Mesodermal cell (in vitro differentiated cells): ENCODE data around the gene TOMM7.
"Not testable (repeated sequence)": the region's sequence is repeated elsewhere in the genome, so short reads cannot be mapped to it uniquely, and the experiment has no call there.

Experiments used
- H3K27ac ChIP-seq: 2 replicates; pipeline ENCODE4 v1.7.0; 2013; ENCODE audit warnings: mild to moderate bottlenecking, low read depth, low read length, moderate library complexity; ENCODE audit not compliant: severe bottlenecking
- H3K36me3 ChIP-seq: 2 replicates; pipeline ENCODE4 v1.7.1; 2013; ENCODE audit warnings: mild to moderate bottlenecking, low read length, moderate library complexity; ENCODE audit not compliant: control insufficient read depth, insufficient read depth
- H3K4me1 ChIP-seq: one replicate; pipeline ENCODE4 v1.7.1; 2013; ENCODE audit warnings: mild to moderate bottlenecking, low read length; ENCODE audit not compliant: insufficient read depth, control insufficient read depth, poor library complexity, severe bottlenecking
- H3K4me3 ChIP-seq: 2 replicates; pipeline ENCODE4 v1.7.0; 2013; ENCODE audit warnings: low read length, control low read depth, mild to moderate bottlenecking; ENCODE audit not compliant: insufficient read depth, poor library complexity, severe bottlenecking; ENCODE audit errors: extremely low read depth
- H3K9me3 ChIP-seq: 2 replicates; pipeline ENCODE4 v1.7.1; 2013; ENCODE audit warnings: mild to moderate bottlenecking, low read length, moderate library complexity; ENCODE audit not compliant: control insufficient read depth
- WGBS, 2 experiments: methylation state at CpG; one replicate each; pipeline ENCODE4 v1.1.5; 2013; ENCODE audit warnings: missing lambda C conversion rate in 2 of 2; ENCODE audit not compliant: insufficient coverage in 2 of 2; 5-methylcytosine and 5-hydroxymethylcytosine counted together

TOMM7 gene

DNA sequence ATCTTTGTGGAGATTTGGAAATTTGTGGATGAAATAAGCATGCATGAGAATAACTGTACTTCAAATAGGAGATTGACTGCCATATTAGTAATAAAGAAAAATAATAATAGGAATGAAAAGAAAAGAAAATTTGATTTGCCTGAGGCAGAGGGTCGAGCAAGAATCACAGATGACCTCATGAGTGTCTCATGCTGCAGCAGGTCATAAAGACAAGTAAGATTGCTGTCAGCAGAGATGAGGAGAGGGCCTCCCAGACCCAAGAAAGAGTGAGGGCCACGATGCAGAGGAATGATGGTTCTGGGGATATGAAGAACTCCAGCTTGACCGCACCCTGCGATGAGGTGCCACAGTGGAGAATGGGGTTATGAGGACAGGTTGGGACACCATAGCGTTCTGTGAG, 39.2 kb downstream of the TOMM7 start:
- peaks cover 20% of the 10 kb centered on the region for H3K4me1 ChIP-seq

DNA sequence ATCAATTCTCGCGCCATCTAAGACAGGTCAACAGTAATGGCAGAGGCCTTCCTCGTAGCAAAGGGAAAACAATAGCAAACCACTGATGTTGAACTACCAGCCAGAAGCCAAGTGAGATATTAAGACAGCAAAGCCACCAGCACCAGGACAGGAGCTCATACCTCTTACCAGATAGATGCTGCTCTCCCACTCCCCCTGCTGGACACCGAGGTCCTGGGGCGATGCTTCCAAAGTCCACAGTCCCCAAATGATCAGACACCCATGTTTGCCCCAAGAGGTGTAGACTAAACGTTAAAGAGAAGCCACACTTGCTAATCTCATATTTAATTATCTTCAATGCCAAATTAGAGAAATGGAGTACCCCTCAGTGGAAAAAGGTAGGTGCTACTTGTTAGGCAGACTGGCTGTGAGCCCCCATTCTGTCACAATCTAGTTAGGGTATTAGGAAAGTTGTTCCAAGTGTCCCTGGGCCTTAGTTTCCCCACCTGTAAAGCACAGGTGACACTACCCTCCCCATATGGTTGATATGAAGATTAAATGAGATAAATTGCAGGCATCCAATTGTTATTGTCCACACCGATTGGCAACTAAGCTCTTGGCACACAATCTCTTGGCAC, 39.9 kb downstream of the TOMM7 start:
- no peaks in the 10 kb centered on the region for H3K36me3 ChIP-seq
- H3K9me3 ChIP-seq, result no peaks in the 10 kb centered on the region
- 58 to 81% methylated on average over 5 of the region's 7 CpGs for whole genome bisulfite sequencing, 2 experiments

More for the DNA sequence above, 39.2 kb downstream of the TOMM7 start:
- Histone ChIP-seq H3K4me3 (no peak overlapping the region), H3K27ac (no peak overlapping the region), H3K36me3 (no peaks in the 10 kb centered on the region), H3K9me3 (no peaks in the 10 kb centered on the region)
- 90 to 93% methylated on average over 5 of the region's 5 CpGs for WGBS, 2 experiments

DNA sequence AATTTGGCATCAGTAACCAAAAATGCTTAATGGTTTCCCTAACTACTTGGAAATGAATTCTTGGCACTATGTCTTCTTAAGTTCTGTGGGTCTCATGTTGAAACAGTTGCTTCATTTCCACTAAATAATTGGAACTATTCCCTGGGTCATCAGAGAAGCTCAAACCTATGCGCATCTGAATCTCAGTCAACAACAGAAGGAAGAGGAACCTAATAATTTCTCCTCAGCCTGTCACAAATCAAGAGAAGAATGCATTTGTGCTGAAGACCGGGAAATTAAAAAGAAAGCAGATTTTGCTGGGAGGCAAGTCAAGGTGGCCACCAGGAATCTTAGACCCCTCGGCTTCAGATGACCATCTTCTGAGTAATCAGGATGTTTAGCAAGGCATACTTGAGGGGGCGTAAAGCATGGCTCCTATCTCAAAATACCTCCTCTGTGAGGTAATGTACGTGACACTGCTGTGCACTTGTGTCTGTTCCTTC, 41.4 kb downstream of the TOMM7 start:
- peaks cover 16% of the 10 kb centered on the region for H3K4me1 ChIP-seq
- H3K4me3 ChIP-seq, result no peak overlapping the region
- H3K27ac ChIP-seq, result no peak overlapping the region
- H3K36me3 ChIP-seq, result no peaks in the 10 kb centered on the region
- no peaks in the 10 kb centered on the region for H3K9me3 ChIP-seq
- 57 to 61% methylated on average over 4 to 5 of the region's 5 CpGs for WGBS, 2 experiments

More for the DNA sequence above, 39.9 kb downstream of the TOMM7 start:
- Histone ChIP-seq H3K4me3 (no peak overlapping the region), H3K27ac (no peak overlapping the region), H3K4me1 (peaks cover 20% of the 10 kb centered on the region)

DNA sequence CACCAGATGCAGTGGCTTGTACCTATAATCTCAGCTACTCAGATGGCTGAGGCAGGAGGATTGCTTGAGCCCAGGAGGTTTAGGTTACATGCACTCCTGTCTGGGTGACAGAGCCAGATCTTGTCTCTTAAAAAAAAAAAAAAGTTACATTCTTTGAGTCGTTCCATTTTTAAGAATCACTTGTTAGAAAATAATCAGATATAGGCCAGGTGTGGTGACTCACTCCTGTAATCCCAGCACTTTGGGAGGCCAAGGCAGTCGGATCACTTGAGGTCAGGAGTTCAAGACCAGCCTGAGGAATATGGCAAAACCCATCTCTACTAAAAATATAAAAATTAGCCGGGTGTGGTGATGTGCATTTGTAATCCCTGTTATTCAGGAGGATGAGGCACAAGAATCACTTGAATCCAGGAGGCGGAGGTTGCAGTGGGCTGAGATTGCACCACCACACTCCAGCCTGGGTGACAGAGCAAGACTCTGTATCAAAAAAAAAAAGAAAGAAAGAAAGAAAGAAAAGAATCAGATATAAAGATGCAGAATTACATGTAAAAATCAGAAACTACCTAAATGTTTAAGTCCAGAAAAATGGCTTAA, 42.8 kb downstream of the TOMM7 start:
- not testable (repeated sequence) for H3K9me3 ChIP-seq, H3K27ac ChIP-seq, H3K4me3 ChIP-seq, H3K36me3 ChIP-seq
- WGBS, 2 experiments, result no CpG with 5 or more reads among the region's 4 CpGs
- peaks cover 16% of the 10 kb centered on the region for H3K4me1 ChIP-seq

DNA sequence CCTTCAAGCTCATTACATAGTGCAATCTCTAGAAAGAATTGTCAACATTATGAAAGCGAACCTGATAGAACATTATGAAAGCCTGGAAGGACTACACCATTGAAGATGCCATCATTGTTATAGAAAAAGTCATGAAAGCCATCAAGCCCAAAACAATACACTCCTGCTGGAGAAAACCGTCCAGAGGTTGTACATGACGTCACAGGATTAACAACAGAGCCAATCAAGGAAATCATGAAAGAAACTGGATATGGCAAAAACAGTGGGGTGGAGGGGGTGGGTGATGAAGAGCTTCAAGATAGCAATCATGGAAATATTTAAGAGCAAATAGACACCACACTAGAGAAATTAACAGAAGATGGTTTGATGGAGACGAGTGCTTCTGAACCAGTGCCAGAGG, 45.7 kb downstream of the TOMM7 start:
- H3K36me3 ChIP-seq, result no peaks in the 10 kb centered on the region
- no peaks in the 10 kb centered on the region for H3K9me3 ChIP-seq
- H3K4me3 ChIP-seq, result no peak overlapping the region
- H3K4me1 ChIP-seq, result peaks cover 12% of the 10 kb centered on the region
- 92 to 95% methylated on average over 3 to 4 of the region's 4 CpGs for WGBS, 2 experiments
- no peak overlapping the region for H3K27ac ChIP-seq

DNA sequence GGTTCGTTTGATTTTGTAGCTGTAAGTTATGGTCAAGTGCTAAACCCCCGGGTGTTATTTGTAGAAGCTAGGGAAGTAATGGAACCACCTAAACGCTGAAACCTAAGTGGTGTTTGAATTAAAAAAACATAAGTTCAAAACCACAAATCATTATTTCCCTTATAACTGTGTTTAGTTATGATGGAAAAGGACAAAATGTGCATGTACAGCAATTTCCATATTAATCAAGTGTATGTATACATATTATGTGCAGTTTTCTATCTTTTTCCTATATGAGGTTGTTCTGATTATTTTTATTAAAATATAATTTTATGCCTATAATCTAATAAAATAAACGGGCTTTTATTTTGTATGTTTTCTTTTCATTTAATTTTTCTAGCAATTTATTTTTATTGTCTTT, 49.8 kb downstream of the TOMM7 start:
- Histone ChIP-seq H3K4me3 (no peak overlapping the region), H3K9me3 (no peaks in the 10 kb centered on the region), H3K4me1 (no peaks in the 10 kb centered on the region), H3K27ac (no peak overlapping the region), H3K36me3 (no peaks in the 10 kb centered on the region)
- WGBS, 2 experiments, result no CpG with 5 or more reads among the region's 4 CpGs

DNA sequence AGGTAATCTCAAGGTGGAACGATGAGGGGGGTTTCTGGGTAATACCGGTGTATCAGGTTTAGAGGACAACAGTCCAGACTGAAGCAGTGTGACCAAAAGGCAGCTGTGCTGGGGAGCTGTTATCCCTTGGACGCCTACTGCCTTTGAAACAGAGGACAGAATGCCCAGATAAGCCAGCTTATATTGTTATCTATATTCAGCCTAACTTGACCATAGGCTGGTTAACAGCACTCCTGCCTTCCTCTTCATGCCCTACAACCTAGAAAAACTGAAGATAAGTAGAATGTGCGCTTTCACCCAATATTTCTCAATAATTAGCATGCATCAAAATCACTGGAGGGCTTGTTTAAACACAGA, 50.8 kb downstream of the TOMM7 start:
- Histone ChIP-seq H3K27ac (no peak overlapping the region), H3K9me3 (no peaks in the 10 kb centered on the region), H3K36me3 (no peaks in the 10 kb centered on the region), H3K4me3 (no peak overlapping the region), H3K4me1 (no peaks in the 10 kb centered on the region)
- 88 to 92% methylated on average over 3 of the region's 4 CpGs for WGBS, 2 experiments

DNA sequence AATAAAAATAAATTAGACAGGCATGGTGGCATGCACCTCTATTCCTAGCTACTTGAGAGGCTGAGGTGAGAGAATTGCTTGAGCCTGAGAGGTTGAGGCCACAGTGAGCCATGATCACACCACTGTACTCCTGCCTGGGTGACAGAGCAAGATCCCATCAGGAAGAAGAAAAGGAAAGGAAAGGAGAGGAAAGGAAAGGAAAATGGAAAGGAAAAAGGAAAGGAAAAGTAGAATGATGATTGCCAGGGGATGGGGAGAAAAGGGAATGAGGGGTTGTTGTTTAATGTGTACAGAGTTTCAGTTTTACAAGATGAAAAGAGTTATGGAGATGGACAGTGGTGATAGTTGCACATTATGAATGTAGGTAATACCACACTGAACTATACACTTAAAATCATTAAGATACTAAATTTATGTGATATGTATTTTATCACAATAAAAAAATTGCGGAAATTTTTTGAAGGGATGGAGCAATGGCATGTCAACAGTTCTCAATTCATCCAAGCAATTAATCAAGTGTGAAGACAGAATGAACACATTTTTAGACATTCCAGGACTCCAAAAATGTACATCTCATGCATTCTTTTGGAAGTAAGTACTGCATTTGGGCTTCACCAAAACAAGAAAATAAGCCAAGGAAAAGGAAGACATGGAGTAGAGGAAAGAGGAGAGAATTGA, 51.3 kb downstream of the TOMM7 start:
- Histone ChIP-seq H3K27ac (no peak overlapping the region), H3K4me1 (no peaks in the 10 kb centered on the region), H3K4me3 (no peak overlapping the region), H3K36me3 (no peaks in the 10 kb centered on the region), H3K9me3 (no peaks in the 10 kb centered on the region)
- no CpG with 5 or more reads among the region's 1 CpG for WGBS, 2 experiments

DNA sequence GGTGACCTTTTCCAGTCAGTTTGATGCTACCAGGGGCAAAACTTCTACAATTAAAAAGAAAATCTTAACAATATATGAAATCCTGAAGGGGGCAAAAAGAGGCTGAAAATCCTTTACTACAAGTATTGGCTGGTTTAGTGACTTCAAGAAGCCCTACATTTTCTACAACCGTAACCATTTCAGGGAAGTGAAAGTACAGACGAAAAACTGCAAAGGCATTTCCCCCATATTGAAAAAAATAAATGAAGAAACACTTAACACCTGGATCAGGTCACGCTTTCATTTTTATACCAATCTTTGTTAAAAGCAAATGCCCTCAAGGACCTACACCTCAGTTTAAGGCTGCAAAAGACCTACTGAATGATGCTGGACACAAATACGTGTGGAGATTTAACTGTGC, 57.0 kb downstream of the TOMM7 start:
- 86 to 94% methylated on average over 1 to 3 of the region's 4 CpGs for WGBS, 2 experiments
- H3K9me3 ChIP-seq, result no peaks in the 10 kb centered on the region
- H3K4me3 ChIP-seq, result no peak overlapping the region
- no peaks in the 10 kb centered on the region for H3K4me1 ChIP-seq
- no peak overlapping the region for H3K27ac ChIP-seq
- H3K36me3 ChIP-seq, result no peaks in the 10 kb centered on the region
